Astrocyte (in vitro differentiated cells and primary cell): ENCODE results near the gene PCP2.

Experiments used
- EZH2 ChIP-seq: IDR thresholded peaks from 2 replicates; pipeline ENCODE4 v1.6.1; 2012; ENCODE audit warnings: mild to moderate bottlenecking, low read length, inconsistent platforms; ENCODE audit not compliant: insufficient read depth
- TF ChIP-seq, protein P1 (sequence below): IDR thresholded peaks from 2 replicates; pipeline ENCODE4 v1.5.1; 2011; ENCODE audit warnings: low read depth, mild to moderate bottlenecking, inconsistent platforms, low read length, moderate library complexity; ENCODE audit not compliant: insufficient read depth

DNA sequence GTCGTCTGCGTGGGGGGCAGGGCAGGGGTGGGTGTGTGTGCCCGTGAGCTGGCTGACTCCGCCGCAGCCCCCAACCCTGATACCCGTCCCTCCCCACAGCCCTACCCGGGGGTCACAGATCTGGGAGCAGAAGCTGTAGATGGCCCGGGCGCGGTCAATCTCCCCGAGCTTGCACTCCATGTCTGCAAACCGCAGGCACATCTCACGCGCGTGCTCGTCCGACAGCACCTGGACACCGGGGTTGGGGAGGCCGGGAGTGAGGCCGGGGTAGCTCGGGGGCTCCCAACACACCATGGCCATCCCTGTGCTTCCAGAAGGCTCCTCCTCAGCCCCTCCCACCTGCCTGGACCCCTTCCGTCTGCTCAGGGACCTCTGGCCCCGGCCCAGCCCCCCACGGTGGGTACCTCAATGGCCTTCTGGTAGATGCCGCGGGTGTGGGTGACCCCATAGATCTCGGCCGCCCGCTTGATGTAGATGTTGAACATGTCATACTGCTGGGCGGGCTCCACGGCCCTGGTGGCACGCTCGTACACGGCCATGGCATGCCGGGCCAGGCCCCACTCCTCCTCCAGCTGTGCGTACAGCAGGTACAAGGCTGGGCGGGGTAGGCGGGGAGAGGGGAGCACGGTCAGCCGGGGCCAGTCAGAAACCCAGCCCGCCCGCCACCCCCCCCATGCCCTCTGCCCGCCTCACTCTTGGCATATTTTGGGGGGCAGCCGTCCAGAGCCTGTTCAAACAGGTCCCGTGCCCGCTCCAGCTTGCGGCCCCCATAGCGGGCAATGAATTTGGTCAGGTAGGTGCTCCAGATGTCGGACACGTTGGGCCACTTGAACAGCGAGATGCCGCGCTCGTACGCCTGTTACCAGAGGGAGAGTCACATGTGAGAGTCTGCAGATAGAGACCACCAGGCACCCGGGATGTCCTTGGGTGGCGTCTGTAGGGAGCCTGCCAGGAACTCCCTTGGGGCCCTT, 12.8 kb downstream of the PCP2 start:
- TF ChIP-seq, protein P1, sequence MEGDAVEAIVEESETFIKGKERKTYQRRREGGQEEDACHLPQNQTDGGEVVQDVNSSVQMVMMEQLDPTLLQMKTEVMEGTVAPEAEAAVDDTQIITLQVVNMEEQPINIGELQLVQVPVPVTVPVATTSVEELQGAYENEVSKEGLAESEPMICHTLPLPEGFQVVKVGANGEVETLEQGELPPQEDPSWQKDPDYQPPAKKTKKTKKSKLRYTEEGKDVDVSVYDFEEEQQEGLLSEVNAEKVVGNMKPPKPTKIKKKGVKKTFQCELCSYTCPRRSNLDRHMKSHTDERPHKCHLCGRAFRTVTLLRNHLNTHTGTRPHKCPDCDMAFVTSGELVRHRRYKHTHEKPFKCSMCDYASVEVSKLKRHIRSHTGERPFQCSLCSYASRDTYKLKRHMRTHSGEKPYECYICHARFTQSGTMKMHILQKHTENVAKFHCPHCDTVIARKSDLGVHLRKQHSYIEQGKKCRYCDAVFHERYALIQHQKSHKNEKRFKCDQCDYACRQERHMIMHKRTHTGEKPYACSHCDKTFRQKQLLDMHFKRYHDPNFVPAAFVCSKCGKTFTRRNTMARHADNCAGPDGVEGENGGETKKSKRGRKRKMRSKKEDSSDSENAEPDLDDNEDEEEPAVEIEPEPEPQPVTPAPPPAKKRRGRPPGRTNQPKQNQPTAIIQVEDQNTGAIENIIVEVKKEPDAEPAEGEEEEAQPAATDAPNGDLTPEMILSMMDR: no peak
- no peak for TF ChIP-seq EZH2
